Activated T-cell treated with anti-CD3 and anti-CD28 coated beads for 4 hours (primary cell): ENCODE measurements around the gene SRSF2.
"Not testable (repeated sequence)": the region's sequence is repeated elsewhere in the genome, so short reads cannot be mapped to it uniquely, and the experiment has no call there.

ENCODE experiments used
- DNase-seq: peaks from one replicate; pipeline ENCODE4 v3.0.0-alpha.2; 2020

Gene SRSF2, protein sequence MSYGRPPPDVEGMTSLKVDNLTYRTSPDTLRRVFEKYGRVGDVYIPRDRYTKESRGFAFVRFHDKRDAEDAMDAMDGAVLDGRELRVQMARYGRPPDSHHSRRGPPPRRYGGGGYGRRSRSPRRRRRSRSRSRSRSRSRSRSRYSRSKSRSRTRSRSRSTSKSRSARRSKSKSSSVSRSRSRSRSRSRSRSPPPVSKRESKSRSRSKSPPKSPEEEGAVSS

GRCh38 chr17:76737082-76737675 lies at the start of gene SRSF2:
Gene SRSF2 (minus strand): TSS chr17:76737331. CDS start chr17:76737160, 171 bp downstream.
- peak; percentile 97 for DNase-seq

GRCh38 chr17:76784926-76785325 lies 47.8 kb upstream of the SRSF2 start:
- no peak for DNase-seq

DNA sequence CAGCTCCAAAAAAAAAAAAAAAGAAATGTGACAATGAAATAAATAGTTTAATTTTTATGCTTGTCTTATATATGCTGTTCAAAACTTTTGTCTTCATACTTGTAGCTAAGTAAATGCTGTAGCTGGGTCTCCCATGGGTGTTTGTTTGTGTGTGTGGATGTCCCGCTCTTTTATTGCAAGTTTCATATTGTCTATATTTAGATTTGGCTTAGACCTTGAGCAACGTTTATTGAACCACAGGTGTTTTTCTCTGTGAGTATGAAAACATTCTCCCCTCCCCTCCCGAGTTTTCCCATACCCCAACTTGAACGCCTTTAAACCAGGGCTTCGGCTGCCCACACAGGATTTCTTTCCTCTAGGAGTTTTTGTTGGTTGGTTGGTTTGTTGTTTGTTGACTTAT lies 46.0 kb upstream of the SRSF2 start:
- no peak for DNase-seq

GRCh38 chr17:76781056-76781982 lies 44.2 kb upstream of the SRSF2 start:
- no peak for DNase-seq

- DNase-seq = no peak
These were observed 38.0 kb upstream of the SRSF2 start for GRCh38 chr17:76775021-76775600.

GRCh38 chr17:76772842-76773525 lies 35.9 kb upstream of the SRSF2 start:
- DNase-seq = peak; percentile 33

DNA sequence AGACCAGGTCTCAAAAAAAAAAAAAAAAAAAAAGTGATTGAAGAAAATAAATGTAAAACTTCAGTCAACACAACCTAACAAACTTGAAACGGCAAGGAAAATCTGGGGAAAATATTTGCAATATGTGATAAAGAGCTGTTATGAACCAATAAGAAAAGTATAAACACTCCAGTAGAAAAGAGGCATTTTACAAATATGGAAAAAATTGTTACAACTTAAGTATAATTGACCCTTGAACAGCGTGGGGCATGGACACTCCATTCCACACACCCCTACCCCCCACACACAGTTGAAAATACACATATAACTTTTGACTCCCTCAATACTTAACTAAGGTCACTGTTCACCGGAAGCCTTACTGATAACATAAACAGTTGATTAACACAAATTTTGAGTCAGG lies 21.4 kb upstream of the SRSF2 start:
- no peak for DNase-seq

- no peak for DNase-seq
These were observed 20.1 kb upstream of the SRSF2 start for GRCh38 chr17:76757256-76757655.

DNA sequence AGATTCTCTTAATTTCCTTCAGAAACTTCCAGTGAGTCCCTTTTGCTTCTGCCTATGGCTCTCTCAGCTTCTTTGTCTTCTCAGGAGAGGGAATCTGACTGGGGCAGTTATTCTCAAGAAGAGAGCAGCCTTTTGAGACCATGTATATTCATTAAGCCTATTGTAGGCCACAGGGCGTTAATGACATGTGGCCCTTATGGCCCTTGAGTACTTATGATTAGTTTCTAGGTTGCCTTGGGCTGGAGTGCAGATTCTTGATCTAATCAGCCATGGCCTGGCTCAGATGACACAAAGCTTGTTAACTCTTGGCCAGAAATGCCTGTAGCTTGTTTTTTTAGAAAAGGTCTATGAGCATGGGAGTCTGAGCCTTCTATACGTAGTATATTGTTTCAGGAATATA lies 18.2 kb upstream of the SRSF2 start:
- no peak for DNase-seq

DNA sequence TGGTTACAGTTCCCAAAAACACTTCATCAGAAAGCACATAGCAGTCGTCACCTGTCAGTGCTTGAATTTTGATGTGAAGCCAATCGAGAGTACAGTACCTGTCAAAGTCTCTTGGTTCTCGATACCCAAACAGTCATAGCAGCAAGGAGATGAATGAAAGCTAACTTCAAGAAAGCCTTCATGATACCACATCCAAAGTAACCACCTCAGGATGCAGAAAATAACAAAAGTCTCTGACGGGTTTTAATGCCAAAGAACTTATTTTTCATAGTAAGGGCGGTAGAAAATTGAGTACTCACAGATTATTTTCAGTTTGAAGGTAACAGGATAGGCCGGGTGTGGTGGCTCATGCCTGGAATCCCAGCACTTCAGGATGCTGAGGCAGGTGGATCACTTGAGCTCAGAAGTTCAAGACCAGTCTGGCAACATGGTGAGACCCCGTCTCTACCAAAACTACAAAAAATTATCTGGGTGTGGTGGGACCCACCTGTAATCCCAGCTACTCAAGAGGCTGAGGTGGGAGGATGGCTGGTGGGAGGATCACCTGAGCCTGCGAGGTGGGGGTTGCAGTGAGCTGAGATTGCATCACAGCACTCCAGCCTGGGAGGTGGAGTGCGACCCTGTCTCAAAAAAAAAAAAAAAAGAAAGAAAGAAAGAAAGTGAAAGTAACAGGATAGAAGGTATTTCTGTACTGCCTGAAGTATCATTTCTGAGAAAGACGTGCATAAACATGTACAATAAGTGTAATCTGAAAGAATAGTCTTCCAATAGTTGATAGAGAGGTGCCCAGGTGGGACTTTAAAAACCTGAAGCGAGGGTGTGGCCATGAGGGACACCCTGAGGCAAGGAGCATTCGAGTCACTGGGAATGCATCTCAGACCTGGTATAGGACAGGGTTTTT lies 16.2 kb upstream of the SRSF2 start:
- DNase-seq = no peak

GRCh38 chr17:76752006-76752405 lies 14.9 kb upstream of the SRSF2 start:
- no peak for DNase-seq

DNA sequence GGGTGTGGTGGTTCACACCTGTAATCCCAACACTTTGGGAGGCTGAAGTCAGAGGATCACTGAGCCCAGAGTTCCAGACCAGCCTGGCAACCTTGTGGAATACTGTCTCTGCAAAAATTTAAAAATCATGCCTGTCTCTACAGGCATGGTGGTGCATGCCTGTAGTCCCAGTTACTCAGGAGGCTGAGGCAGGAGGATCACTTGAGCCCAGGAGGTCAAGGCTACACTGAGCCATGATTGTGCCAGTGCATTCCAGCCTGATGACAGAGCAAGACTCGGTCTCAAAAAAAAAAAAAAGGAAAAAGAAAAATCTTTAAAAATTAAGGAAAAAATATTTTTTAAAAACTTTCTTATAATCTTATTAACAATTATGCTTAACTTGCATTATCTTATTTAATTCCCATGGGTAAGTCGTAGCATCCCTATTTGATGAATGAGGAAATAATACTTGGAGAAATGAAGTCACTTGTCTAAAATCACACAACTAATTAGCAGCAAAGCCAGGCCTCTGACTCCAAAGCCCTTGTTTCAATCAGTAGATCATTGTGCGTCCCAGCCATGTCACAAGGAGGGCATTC lies 14.4 kb upstream of the SRSF2 start:
- no peak for DNase-seq

DNA sequence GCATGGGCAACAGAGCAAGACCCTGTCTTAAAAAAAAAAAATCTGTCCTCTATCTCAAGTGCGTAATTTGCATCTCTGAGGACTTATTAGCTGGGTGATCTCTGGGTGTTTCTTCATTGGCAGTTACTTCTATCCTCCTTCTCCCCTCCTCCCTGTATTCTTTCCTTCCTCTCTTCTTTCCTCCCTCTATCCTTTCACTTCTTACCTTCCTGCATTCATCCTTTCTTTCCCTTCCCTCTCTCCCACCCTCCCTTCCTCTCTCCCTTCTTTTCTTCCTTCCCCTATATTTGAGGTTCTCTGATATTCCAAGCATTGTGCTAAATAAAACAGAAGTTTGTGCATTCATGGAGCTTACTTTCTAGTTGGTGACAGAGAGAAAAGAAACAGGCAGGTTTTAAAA lies 11.5 kb upstream of the SRSF2 start:
- no peak for DNase-seq

GRCh38 chr17:76747716-76748363 lies 10.7 kb upstream of the SRSF2 start:
- DNase-seq = no peak

- not testable (repeated sequence) for DNase-seq
These were observed 8.7 kb upstream of the SRSF2 start for GRCh38 chr17:76745785-76746184.

GRCh38 chr17:76744747-76745146 lies 7.6 kb upstream of the SRSF2 start:
- DNase-seq = no peak

DNA sequence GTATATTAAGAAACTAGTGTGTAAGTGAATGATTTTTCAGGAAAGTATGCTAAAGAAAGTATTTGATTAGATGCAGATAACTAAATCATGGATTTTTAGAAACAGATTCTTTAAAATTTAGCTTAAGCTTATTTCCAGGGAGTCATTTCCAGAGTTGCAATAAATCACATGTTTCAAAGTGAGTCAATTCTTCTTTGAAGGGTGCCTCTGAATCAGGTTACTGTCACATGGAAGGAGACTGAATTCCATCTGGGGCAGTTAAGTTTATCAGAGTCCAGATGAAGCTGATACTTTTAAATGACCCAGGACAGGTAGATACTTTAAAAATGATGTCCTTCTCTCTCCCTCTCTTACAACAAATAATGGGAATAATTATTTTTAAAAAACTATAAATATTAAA lies 5.8 kb upstream of the SRSF2 start:
- DNase-seq = no peak

- no peak for DNase-seq
These were observed 3.4 kb upstream of the SRSF2 start for GRCh38 chr17:76740329-76741118.

DNA sequence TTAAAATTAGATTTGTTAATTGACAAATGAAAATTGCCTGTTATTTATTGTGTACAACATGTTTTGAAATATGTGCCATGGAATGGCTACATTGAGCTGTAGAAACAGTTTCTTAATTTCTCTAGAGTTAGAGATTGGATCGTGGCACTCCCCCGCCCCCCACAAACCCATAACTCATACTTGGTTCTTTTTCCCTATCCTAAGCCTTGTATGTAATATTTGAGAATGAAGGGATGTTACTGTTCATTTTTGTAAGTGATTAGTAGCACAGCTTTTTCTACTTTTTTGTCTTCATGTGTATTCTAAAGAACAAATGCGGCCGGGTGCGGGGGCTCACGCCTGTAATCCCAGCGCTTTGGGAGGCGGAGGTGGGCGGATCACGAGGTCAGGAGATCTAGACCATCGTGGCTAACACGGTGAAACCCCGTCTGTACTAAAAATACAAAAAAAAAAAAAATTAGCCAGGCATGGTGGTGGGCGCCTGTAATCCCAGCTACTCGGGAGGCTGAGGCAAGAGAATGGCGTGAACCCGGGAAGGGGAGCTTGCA lies 2.5 kb upstream of the SRSF2 start:
- DNase-seq = not testable (repeated sequence)

- DNase-seq = no peak
These were observed 1.3 kb upstream of the SRSF2 start for GRCh38 chr17:76738468-76738850.
